Right lobe of liver (tissue), 6 donors: ENCODE results near the gene SKP2. TPM values are rescaled to one million over a fixed set of nuclear protein-coding genes. Genes with fewer than 3 reads are reported as not detected.

Source experiments
- ATAC-seq, 4 donors: fragments of 200-7000 bp; cut with Tn5 transposase; one replicate each; pipeline ENCODE4 v1.9.1; 2020; ENCODE audit warnings: mild to moderate bottlenecking in 4 of 4, moderate library complexity in 4 of 4
- DNase-seq, 3 donors: peaks; one replicate each; pipeline ENCODE4 v3.0.0-alpha.2; 2020
- H3K27ac ChIP-seq, 3 donors: fragments of 200-600 bp; one replicate each; pipeline ENCODE4 v1.8.0; 2022
- H3K27me3 ChIP-seq, 2 donors: fragments of 200-600 bp; one replicate each; pipeline ENCODE4 v1.8.0; 2022
- H3K36me3 ChIP-seq, 4 donors: fragments of 200-600 bp; sonication (generic) in 1 of 4; one replicate each; pipeline versions ENCODE4 v1.5.1 to v1.8.0; 2017 to 2022; ENCODE audit warnings: control low read depth in 1 of 4
- H3K4me1 ChIP-seq, 4 donors: fragments of 200-600 bp; sonication (generic) in 1 of 4; one replicate each; pipeline versions ENCODE4 v1.5.1 to v1.8.0; 2017 to 2022; ENCODE audit warnings: control low read depth in 1 of 4
- H3K4me3 ChIP-seq, 3 donors: fragments of 200-600 bp; one replicate each; pipeline ENCODE4 v1.8.0; 2022
- H3K9me3 ChIP-seq, 4 donors: fragments of 200-600 bp; sonication (generic) in 1 of 4; one replicate each; pipeline versions ENCODE4 v1.5.1 to v1.8.0; 2017 to 2022; ENCODE audit warnings: control low read depth in 1 of 4
- CTCF ChIP-seq, 4 donors: fragments of 200-600 bp in 3 of 4; fragments of 450-650 bp in 1 of 4; IDR thresholded peaks; one replicate each; pipeline versions ENCODE4 v1.5.1 to v1.8.0; 2016 to 2022; ENCODE audit warnings: antibody characterized with exemption in 4 of 4, mild to moderate bottlenecking in 2 of 4
- POLR2A ChIP-seq: fragments of 450-650 bp; IDR thresholded peaks from one replicate; pipeline ENCODE4 v1.6.1; 2017; ENCODE audit warnings: antibody characterized with exemption, mild to moderate bottlenecking
- WGBS: methylation state at CpG from one replicate; pipeline ENCODE4 v1.1.6; 2018; ENCODE audit warnings: low coverage, low lambda C conversion rate; ENCODE audit not compliant: insufficient coverage; ENCODE audit errors: missing lambda C conversion rate; 5-methylcytosine and 5-hydroxymethylcytosine counted together
- intact Hi-C, 2 donors: fragments of 100-400 bp; cut with DNase I; formaldehyde crosslinking; loops; one replicate each; pipeline versions ENCODE4 v1.11.2 to v1.14.1; 2022
- total RNA-seq, 6 experiments: library from RNA; depleted of rRNA in 2 of 6; stranded (reverse); fragments of >200 nt in 2 of 6; fragmentation: NEBNext Ultra II Directional in 3 of 6; extraction: Animal tissue kit (Norgen Biotek cat#: 25700) in 3 of 6; gene quantifications; one replicate each; pipeline versions ENCODE4 v1.1.0 to v1.2.4, GENCODE V29; 2016 to 2023
- donor health status: DM: no; HTN: yes; CAD: no.
- donor health status: DM: no; HTN: no; CAD: no.
- donor health status: DM: no; HTN: no; CAD: no.
- donor health status: DM: no; HTN: yes; CAD: no.
- donor health status: DM: no; HTN: yes; CAD: no.

SKP2 gene
- total RNA-seq, 6 experiments from 2014 or later, result 11.8 to 25.0 (median 17.3) TPM

DNA sequence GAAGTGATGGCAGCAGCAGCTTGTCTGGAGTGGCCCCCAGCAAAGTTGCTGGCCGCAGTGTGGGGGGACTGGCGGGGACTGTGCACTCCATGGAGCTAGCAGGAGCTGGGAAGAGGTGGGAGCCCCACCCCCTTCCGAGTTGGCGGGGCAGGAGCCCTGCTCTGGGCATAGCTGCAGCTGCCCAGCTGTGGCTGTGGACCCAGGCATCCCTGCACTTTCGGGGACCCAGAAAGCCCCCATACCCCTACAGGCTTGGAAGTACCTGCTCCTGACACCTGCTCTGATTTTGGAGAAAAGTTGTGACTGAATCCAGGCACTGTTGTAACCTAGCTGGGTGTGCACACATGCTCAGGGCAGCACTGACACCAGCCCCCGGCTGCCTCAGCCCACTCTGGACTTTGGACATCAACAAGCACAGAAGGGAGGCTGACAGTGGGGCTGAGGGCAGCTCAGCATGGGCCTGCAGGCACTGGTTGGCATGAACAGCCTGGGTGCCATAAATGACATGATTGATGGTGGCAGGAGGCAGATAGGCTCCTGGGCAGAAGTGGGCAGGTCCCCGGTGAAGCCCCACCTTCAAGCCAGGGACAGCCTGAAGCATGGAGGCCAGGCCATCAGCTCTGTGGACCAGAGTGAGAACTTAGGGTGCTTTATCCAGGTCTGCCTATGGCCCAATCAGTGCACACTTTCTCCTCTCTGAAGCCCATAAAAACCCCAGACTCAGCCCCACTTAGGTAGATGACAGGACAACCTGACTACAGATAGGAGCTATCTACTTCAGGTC, 12.8 kb upstream of the SKP2 start:
- no peaks in the 10 kb centered on the region for H3K9me3 ChIP-seq
- H3K27ac ChIP-seq, result no peak overlapping the region
- ATAC-seq (peak; percentile 60 to 98 (median 96)), DNase-seq (peak in 1 of 3 donors; percentile 41)
- peaks cover 0 to 26% (median 7%) of the 10 kb centered on the region in 4 donors for H3K36me3 ChIP-seq
- TF ChIP-seq CTCF (IDR thresholded peaks at IDR 0.05) (no peak), POLR2A (no peak)
- WGBS, result 60% methylated on average over 1 of the region's 7 CpGs
- intact Hi-C loops, result no loop called here
- no peaks in the 10 kb centered on the region for H3K27me3 ChIP-seq
- H3K4me1 ChIP-seq, result no peaks in the 10 kb centered on the region
- no peak overlapping the region for H3K4me3 ChIP-seq

DNA sequence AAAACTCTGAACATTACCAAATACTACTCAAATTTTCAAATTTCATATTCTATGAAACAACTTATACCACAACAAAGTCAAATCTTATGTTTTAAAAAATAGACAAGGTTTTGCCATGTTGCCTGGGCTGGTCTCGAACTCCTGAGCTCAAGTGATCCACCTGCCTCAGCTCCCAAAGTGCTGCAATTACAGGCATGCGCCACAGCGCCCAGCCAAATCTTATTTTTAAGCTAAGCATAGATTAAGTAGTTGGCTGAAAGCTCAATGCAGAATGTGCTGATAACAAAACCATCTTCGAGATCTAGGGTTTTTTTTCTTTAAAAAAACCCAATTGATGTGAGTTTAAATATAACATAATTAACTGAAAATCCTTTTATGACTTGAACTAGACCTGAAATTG, 6.6 kb upstream of the SKP2 start:
- Histone ChIP-seq H3K4me3 (no peak overlapping the region), H3K4me1 (peaks cover 0 to 3% (median under 1%) of the 10 kb centered on the region in 4 donors), H3K9me3 (no peaks in the 10 kb centered on the region), H3K27me3 (no peaks in the 10 kb centered on the region), H3K36me3 (peaks cover 0 to 8% (median 3%) of the 10 kb centered on the region in 4 donors), H3K27ac (no peak overlapping the region)
- no peak for DNase-seq
- ATAC-seq, result no peak
- intact Hi-C loops, result no loop called here
- 83% methylated on average over 4 of the region's 4 CpGs for WGBS
- TF ChIP-seq CTCF (IDR thresholded peaks at IDR 0.05), result no peak
- TF ChIP-seq POLR2A, result no peak

DNA sequence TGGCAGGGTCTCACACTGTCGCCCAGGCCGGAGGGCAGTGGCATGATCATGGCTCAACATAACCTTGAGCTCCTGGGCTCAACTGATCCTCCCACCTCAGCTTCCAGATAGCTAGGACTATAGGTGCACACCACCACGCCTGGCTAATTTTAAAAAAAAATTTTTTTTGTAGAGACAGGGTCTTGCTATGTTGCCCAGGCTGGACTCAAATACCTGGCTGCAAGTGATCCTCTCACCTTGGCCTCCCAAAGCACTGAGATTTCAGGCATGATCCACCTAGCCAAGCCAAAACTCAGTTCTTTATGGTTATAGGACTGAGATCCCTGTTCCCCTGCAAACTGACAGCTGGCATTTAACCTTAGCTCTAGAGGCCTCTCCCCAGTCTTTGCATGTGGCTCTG, 5.5 kb upstream of the SKP2 start:
- Histone ChIP-seq H3K27ac (no peak overlapping the region), H3K4me3 (no peak overlapping the region), H3K9me3 (no peaks in the 10 kb centered on the region), H3K27me3 (no peaks in the 10 kb centered on the region), H3K4me1 (peaks cover 0 to 10% (median 3%) of the 10 kb centered on the region in 4 donors), H3K36me3 (peaks cover 0 to 6% (median 2%) of the 10 kb centered on the region in 4 donors)
- DNase-seq, result no peak
- TF ChIP-seq CTCF (IDR thresholded peaks at IDR 0.05), result no peak
- no peak for ATAC-seq
- intact Hi-C loops, result no loop called here
- 52% methylated on average over 3 of the region's 3 CpGs for whole genome bisulfite sequencing

DNA sequence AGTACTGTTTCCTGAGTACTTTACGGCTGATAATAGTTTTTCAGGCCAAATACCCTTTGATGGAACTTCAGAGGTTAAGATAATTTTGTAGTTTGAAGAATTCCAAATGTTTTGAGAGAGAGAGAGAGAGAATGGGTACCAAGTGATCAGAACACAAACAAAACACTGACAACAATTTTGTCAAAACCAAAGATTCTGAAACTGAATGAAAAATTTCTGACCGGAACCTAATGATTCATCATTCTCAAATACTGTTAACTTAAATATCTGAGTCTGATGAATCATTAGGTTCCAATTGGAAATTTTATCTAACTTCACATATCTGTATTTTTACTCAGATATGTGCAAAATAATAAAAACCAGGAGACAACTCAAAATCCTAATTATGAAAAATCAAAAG, 4.2 kb upstream of the SKP2 start:
- no peak for DNase-seq
- no peak for TF ChIP-seq POLR2A
- TF ChIP-seq CTCF (IDR thresholded peaks at IDR 0.05), result no peak
- ATAC-seq, result no peak
- no peak overlapping the region for H3K4me3 ChIP-seq
- H3K27me3 ChIP-seq, result no peaks in the 10 kb centered on the region
- intact Hi-C loops, result no loop called here
- WGBS, result 91% methylated on average over 2 of the region's 2 CpGs
- no peaks in the 10 kb centered on the region for H3K9me3 ChIP-seq
- H3K27ac ChIP-seq, result no peak overlapping the region
- H3K36me3 ChIP-seq, result no peaks in the 10 kb centered on the region
- peaks cover 0 to 11% (median 3%) of the 10 kb centered on the region in 4 donors for H3K4me1 ChIP-seq
